ENCODE results near the gene BORCS6. TPM values are rescaled to one million over a fixed set of nuclear protein-coding genes. Genes with fewer than 3 reads are reported as not detected.
"Not testable (repeated sequence)": the region's sequence is repeated elsewhere in the genome, so short reads cannot be mapped to it uniquely, and the experiment has no call there.

BORCS6 gene
- total RNA-seq, 1 donor from 2014 or later: 5.5 TPM

DNA sequence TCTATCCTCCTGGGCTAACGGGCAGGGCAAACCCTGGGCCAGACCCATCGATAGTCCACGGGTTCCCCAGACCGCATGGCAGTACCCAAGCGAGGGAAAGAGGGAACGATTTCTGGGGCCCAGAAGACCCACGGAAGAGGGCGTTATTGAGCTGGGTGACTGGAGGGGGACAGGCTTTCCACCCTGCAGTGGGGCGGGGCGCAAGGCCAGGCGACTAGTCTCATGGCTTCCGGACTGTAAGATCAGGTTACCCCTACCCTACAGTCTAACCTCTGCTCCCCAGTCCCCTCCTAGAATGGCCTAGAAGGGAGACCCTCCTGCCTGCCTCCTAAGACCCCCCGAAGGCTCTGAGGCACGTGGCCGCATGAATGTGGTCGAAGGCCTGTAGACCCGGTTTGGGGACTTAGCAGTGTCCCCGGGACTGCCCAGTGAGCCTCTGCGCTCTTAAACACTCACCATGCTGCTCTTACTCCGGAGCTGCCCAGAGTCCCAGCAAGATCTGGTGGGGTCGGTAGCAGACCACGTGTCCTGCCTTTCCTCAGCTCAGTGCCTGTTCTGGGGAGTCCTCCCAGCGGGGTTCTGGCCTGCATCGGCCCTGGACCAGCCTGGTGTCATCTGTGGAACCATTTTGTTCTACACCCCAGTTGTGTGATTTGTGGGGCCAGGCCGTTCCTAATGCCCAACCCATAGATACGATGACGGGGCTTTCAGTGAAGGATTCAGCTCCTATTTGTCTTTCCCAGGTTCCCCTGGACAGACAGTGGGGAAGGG, 33.6 kb upstream of the BORCS6 start:
- H3K4me3 Mint-ChIP-seq: peak overlapping the region; percentile 97
- H3K9me3 Mint-ChIP-seq: peaks cover 9% of the 10 kb centered on the region
- peaks cover 60% of the 10 kb centered on the region for H3K4me1 Mint-ChIP-seq
- peak overlapping the region; percentile 99 for H3K27ac Mint-ChIP-seq (ENCODE audit: unreplicated experiment)
- peaks cover 24% of the 10 kb centered on the region for H3K36me3 Mint-ChIP-seq (ENCODE audit: low read depth)
- H3K27me3 Mint-ChIP-seq (ENCODE audit: low read depth): peaks cover 51% of the 10 kb centered on the region
- TF ChIP-seq CTCF (conservative IDR thresholded peaks at IDR 0.05): no peak
- DNase-seq (ENCODE audit: low read depth, low spot score): peak; percentile 47

DNA sequence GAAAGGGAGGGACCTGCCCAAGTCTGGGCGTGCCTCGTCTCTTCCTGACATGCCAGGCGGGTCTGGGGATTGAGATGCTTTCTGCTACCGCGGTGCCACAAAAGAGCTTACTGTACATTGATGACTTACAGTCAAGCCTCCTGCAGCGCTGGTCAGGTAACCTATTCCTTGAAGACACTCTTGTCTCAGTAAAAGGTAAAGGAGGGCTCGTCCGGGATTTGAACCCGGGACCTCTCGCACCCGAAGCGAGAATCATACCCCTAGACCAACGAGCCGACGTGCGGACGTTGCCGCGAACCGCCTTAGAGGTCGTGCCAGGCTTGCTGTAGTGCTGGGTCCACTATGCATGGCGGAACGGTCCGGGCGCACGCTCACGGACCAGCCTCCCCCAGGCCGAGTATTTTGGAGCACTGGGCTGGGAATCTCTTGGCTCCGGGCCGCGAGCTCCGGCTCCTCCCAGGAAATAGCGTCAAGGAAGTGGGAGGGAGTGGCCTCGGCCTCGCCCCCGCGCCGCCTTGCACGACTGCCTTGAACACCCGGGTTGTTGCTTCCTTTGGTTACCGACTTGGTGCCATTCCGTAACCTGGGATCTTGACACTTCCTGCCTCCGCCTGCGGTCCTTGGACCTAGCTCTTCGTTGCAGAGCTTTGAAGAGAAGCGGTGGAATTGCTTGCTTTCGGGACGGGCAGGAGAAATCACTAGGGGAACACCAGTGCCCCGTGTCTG, 32.8 kb upstream of the BORCS6 start:
- peaks cover 54% of the 10 kb centered on the region for H3K27me3 Mint-ChIP-seq (ENCODE audit: low read depth)
- H3K9me3 Mint-ChIP-seq: peaks cover 9% of the 10 kb centered on the region
- TF ChIP-seq CTCF (conservative IDR thresholded peaks at IDR 0.05): no peak
- DNase-seq (ENCODE audit: low read depth, low spot score): peak; percentile 89
- peaks cover 64% of the 10 kb centered on the region for H3K4me1 Mint-ChIP-seq
- H3K4me3 Mint-ChIP-seq: peak overlapping the region; percentile 97
- H3K36me3 Mint-ChIP-seq (ENCODE audit: low read depth): peaks cover 24% of the 10 kb centered on the region
- peak overlapping the region; percentile 99 for H3K27ac Mint-ChIP-seq (ENCODE audit: unreplicated experiment)

- Mint-ChIP-seq H3K36me3 (ENCODE audit: low read depth) (peaks cover 21% of the 10 kb centered on the region), H3K27me3 (ENCODE audit: low read depth) (peaks cover 51% of the 10 kb centered on the region), H3K4me1 (peaks cover 61% of the 10 kb centered on the region), H3K9me3 (peaks cover 9% of the 10 kb centered on the region), H3K27ac (ENCODE audit: unreplicated experiment) (peak overlapping the region; percentile 99), H3K4me3 (peak overlapping the region; percentile 97)
- DNase-seq (ENCODE audit: low read depth, low spot score): no peak
- no peak for TF ChIP-seq CTCF (conservative IDR thresholded peaks at IDR 0.05)
Measured at GRCh38 chr17:8222380-8222629, 32.3 kb upstream of the BORCS6 start.

- TF ChIP-seq CTCF (conservative IDR thresholded peaks at IDR 0.05): no peak
- Mint-ChIP-seq H3K9me3 (peaks cover 9% of the 10 kb centered on the region), H3K27ac (ENCODE audit: unreplicated experiment) (peak overlapping the region; percentile 99), H3K27me3 (ENCODE audit: low read depth) (peaks cover 46% of the 10 kb centered on the region), H3K4me3 (peak overlapping the region; percentile 97), H3K4me1 (peaks cover 56% of the 10 kb centered on the region), H3K36me3 (ENCODE audit: low read depth) (peaks cover 17% of the 10 kb centered on the region)
- DNase-seq (ENCODE audit: low read depth, low spot score): peak; percentile 95
Measured at GRCh38 chr17:8221663-8222379, 31.8 kb upstream of the BORCS6 start.

- Mint-ChIP-seq H3K27me3 (ENCODE audit: low read depth) (peaks cover 39% of the 10 kb centered on the region), H3K9me3 (peaks cover 7% of the 10 kb centered on the region), H3K36me3 (ENCODE audit: low read depth) (peaks cover 11% of the 10 kb centered on the region), H3K4me3 (peak overlapping the region; percentile 97), H3K27ac (ENCODE audit: unreplicated experiment) (peak overlapping the region; percentile 99), H3K4me1 (peaks cover 48% of the 10 kb centered on the region)
- no peak for TF ChIP-seq CTCF (conservative IDR thresholded peaks at IDR 0.05)
- DNase-seq (ENCODE audit: low read depth, low spot score): peak; percentile 94
Measured at GRCh38 chr17:8220783-8221662, 31.0 kb upstream of the BORCS6 start.

GRCh38 chr17:8214000-8214399, 24.0 kb upstream of the BORCS6 start:
- H3K36me3 Mint-ChIP-seq (ENCODE audit: low read depth); H3K9me3 Mint-ChIP-seq; DNase-seq (ENCODE audit: low read depth, low spot score); H3K27me3 Mint-ChIP-seq (ENCODE audit: low read depth); H3K27ac Mint-ChIP-seq (ENCODE audit: unreplicated experiment): not testable (repeated sequence)
- Mint-ChIP-seq H3K4me1 (peaks cover 24% of the 10 kb centered on the region), H3K4me3 (peak overlapping the region; percentile 61)
